H54 (cell line): ENCODE results near the gene PINLYP.
"Not testable (repeated sequence)": the region's sequence is repeated elsewhere in the genome, so short reads cannot be mapped to it uniquely, and the experiment has no call there.

Experiments used
- DNase-seq: peaks from one replicate; pipeline ENCODE4 v3.0.0; 2011; ENCODE audit warnings: low spot score, mixed read lengths; ENCODE audit not compliant: insufficient read length
- FAIRE-seq: peaks from 3 replicates; lab custom pipeline; 2011; peaks lifted over from hg19 to GRCh38; lab: Jason Lieb, UNC
- POLR2A ChIP-seq: IDR thresholded peaks from 2 replicates; pipeline ENCODE4 v1.6.1; 2011; ENCODE audit warnings: low read depth, mild to moderate bottlenecking, low read length

PINLYP gene

GRCh38 chr19:43596842-43597461 is 21.4 kb downstream of the PINLYP start:
- FAIRE-seq: no peak
- DNase-seq: no peak
- no peak for TF ChIP-seq POLR2A

- no peak for DNase-seq
- TF ChIP-seq POLR2A: no peak
- no peak for FAIRE-seq
Measured at GRCh38 chr19:43597876-43598275, 22.3 kb downstream of the PINLYP start.

GRCh38 chr19:43598445-43599240 is 23.0 kb downstream of the PINLYP start:
- FAIRE-seq (no peak), DNase-seq (no peak)
- TF ChIP-seq POLR2A: no peak

GRCh38 chr19:43599635-43600295 is 24.2 kb downstream of the PINLYP start:
- no peak for TF ChIP-seq POLR2A

GRCh38 chr19:43600326-43600725 is 24.7 kb downstream of the PINLYP start:
- not testable (repeated sequence) for FAIRE-seq, DNase-seq

More at GRCh38 chr19:43599635-43600295, 24.2 kb downstream of the PINLYP start:
- DNase-seq: no peak
- no peak for FAIRE-seq

- DNase-seq (no peak), FAIRE-seq (no peak)
- TF ChIP-seq POLR2A: no peak
Measured at GRCh38 chr19:43605875-43606568, 30.4 kb downstream of the PINLYP start.

GRCh38 chr19:43606569-43607229 is 31.1 kb downstream of the PINLYP start:
- TF ChIP-seq POLR2A: no peak
- no peak for FAIRE-seq
- no peak for DNase-seq

GRCh38 chr19:43607238-43608205 is 31.9 kb downstream of the PINLYP start:
- no peak for DNase-seq
- no peak for FAIRE-seq
- no peak for TF ChIP-seq POLR2A

GRCh38 chr19:43609872-43610271 is 34.3 kb downstream of the PINLYP start:
- TF ChIP-seq POLR2A: no peak
- DNase-seq: no peak
- FAIRE-seq: no peak

- FAIRE-seq: peak; percentile 20
- DNase-seq: peak; percentile 91
- TF ChIP-seq POLR2A: no peak
Measured at GRCh38 chr19:43610493-43610892, 34.9 kb downstream of the PINLYP start.

- DNase-seq (no peak), FAIRE-seq (no peak)
Measured at GRCh38 chr19:43611788-43612187, 36.2 kb downstream of the PINLYP start, which contains the start of gene SRRM5. Gene SRRM5 (plus strand): TSS chr19:43612088. CDS start chr19:43612122, 34 bp downstream.

GRCh38 chr19:43612374-43612773 is 36.8 kb downstream of the PINLYP start:
- FAIRE-seq (no peak), DNase-seq (no peak)
- no peak for TF ChIP-seq POLR2A

More at GRCh38 chr19:43611788-43612187, 36.2 kb downstream of the PINLYP start, which contains the start of gene SRRM5:
- no peak for TF ChIP-seq POLR2A

GRCh38 chr19:43616306-43616705 is 40.7 kb downstream of the PINLYP start:
- DNase-seq (no peak), FAIRE-seq (no peak)
- no peak for TF ChIP-seq POLR2A
